ENCODE data around the gene CBX4.
"Not testable (repeated sequence)": the region's sequence is repeated elsewhere in the genome, so short reads cannot be mapped to it uniquely, and the experiment has no call there.

CBX4 gene

DNA sequence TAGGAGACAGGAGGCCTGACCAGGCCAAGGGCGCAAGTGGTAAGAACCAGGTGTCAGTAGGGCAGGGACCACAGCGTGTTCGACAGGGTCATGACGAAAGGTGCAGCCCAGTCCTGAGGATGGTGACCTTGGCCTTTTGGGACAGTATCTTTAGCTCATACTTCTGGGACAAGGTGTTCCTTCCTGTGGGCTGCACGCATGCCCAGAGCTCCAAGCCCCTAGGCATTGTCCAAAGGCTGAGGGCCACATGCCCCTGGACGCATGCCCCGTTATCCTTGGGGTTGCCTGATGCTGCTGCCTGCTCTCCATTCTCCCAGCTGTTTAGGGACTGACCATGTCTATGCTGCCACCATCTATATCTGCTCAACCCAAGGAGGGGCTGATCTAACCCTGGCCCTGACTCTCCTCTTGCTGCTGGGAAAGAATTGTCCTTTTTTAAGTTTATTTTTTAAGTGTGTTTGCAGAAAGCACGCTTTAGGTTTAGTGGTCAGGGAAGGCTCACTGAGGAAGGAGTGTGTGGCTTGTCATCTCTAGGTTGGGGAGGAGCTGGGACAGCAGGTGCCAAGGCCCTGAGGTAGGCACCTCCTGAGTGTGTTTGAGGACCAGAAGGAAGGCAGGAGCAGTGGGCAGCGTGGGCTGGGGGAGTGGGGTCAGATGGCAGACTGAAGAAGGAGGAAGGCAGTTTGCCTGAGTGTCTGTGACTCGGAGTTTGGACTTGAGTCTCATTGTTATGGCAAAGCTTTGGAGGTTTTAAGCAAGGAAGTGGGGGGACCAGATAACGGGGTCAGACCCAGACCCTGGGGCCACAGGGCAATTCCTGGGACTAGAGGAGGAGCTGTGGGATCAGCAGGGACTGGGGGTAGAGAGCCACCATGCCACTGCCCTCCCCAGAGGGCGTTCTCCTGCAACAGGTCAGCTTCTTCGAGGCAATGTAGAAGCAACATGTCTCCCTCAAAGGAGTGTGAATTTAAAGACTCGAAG is 15.1 kb upstream of the CBX4 start:
- TF ChIP-seq, protein P1, sequence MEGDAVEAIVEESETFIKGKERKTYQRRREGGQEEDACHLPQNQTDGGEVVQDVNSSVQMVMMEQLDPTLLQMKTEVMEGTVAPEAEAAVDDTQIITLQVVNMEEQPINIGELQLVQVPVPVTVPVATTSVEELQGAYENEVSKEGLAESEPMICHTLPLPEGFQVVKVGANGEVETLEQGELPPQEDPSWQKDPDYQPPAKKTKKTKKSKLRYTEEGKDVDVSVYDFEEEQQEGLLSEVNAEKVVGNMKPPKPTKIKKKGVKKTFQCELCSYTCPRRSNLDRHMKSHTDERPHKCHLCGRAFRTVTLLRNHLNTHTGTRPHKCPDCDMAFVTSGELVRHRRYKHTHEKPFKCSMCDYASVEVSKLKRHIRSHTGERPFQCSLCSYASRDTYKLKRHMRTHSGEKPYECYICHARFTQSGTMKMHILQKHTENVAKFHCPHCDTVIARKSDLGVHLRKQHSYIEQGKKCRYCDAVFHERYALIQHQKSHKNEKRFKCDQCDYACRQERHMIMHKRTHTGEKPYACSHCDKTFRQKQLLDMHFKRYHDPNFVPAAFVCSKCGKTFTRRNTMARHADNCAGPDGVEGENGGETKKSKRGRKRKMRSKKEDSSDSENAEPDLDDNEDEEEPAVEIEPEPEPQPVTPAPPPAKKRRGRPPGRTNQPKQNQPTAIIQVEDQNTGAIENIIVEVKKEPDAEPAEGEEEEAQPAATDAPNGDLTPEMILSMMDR (IDR thresholded peaks at IDR 0.05; ENCODE audit: insufficient read depth, low read length, missing control alignments), result no peak
- no peak overlapping the region for H3K4me3 ChIP-seq (ENCODE audit: low read depth, low read length)
- ChIA-PET POLR2A (no interaction called here), CTCF (interaction anchor here (0.8 to 2.8 kb wide), 4 partner anchors 10 to 14 kb away, joined by 3 to 13 read pairs (median 3); no protein-coding TSS in a partner anchor)
- no peak for DNase-seq (ENCODE audit: low read depth, low spot score)

DNA sequence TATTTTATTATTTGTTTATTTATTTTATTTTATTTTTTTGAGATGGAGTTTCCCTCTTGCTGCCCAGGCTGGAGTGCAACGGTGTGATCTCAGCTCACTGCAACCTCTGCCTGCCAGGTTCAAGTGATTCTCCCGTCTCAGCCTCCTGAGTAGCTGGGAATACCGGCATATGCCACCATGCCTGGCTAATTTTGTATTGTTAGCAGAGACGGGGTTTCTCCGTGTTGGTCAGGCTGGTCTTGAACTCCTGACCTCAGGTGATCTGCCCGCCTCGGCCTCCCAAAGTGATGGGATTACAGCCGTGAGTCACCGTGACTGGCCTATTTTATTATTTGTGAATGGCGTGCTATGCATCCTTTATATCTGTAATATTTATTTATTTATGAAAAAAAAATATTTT is 13.9 kb upstream of the CBX4 start:
- H3K4me3 ChIP-seq (ENCODE audit: low read depth, low read length); DNase-seq (ENCODE audit: low read depth, low spot score): not testable (repeated sequence)
- CTCF ChIA-PET, result interaction anchor here (1.7 to 5.8 kb wide), 2 partner anchors 9 to 13 kb away, joined by 3 to 39 read pairs; partner anchors contain the start of gene CBX4
- POLR2A ChIA-PET, result interaction anchor here (0.9 kb wide), 1 partner anchor 14 kb away, joined by 3 read pairs; the partner anchor contains the start of gene CBX4

DNA sequence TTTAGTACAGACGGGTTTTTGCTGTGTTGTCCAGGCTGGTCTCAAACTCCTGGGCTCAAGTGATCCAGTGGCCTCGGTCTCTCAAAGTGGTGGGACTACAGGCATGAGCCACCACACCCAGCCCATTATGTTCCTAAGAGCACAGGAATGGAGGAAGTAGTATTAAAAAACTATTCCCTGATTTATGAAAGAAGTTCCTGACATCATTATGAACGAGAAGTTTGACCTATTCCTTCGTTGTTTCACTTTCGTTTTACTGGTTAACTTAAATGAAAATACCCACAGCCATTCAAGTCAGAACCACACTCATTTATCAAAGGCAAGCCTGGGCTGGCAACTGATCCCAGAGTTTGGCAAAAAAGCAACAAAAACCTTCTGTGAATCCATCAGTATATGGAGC is 13.5 kb upstream of the CBX4 start:
- POLR2A ChIA-PET, result interaction anchor here (0.9 kb wide), 1 partner anchor 14 kb away, joined by 3 read pairs; the partner anchor contains the start of gene CBX4
- CTCF ChIA-PET, result interaction anchor here (1.7 to 5.8 kb wide), 2 partner anchors 8 to 13 kb away, joined by 3 to 39 read pairs; partner anchors contain the start of gene CBX4
- TF ChIP-seq, protein P1 (IDR thresholded peaks at IDR 0.05; ENCODE audit: insufficient read depth, low read length, missing control alignments), result no peak
- no peak for DNase-seq (ENCODE audit: low read depth, low spot score)
- H3K4me3 ChIP-seq (ENCODE audit: low read depth, low read length), result no peak overlapping the region

DNA sequence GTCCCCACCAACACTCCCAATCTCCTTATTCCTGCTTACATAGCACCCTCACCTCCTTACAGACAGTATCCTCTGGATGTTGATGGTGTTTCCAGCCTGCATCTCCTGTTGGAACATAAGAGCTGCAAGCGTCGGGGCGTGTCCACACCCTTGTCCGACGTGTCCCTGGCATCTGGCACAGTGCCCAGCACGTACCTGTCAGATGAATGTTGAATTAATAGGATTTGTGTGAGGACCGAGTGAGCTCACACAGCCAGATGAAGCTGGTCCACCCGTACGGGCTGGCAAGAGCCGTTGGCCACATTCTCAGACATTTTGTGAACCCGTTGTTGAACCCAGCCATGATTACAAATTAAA is 12.2 kb upstream of the CBX4 start:
- CTCF ChIA-PET, result interaction anchor here (1.1 to 5.8 kb wide), 2 partner anchors 11 to 41 kb away, joined by 3 to 39 read pairs; partner anchors contain the start of gene CBX4
- POLR2A ChIA-PET, result interaction anchor here (0.7 to 2.9 kb wide), 3 partner anchors 10 to 13 kb away, joined by 3 to 17 read pairs (median 4); partner anchors contain the start of gene CBX4
- no peak for DNase-seq (ENCODE audit: low read depth, low spot score)
- H3K4me3 ChIP-seq (ENCODE audit: low read depth, low read length), result no peak overlapping the region
- TF ChIP-seq, protein P1 (IDR thresholded peaks at IDR 0.05; ENCODE audit: insufficient read depth, low read length, missing control alignments), result no peak

DNA sequence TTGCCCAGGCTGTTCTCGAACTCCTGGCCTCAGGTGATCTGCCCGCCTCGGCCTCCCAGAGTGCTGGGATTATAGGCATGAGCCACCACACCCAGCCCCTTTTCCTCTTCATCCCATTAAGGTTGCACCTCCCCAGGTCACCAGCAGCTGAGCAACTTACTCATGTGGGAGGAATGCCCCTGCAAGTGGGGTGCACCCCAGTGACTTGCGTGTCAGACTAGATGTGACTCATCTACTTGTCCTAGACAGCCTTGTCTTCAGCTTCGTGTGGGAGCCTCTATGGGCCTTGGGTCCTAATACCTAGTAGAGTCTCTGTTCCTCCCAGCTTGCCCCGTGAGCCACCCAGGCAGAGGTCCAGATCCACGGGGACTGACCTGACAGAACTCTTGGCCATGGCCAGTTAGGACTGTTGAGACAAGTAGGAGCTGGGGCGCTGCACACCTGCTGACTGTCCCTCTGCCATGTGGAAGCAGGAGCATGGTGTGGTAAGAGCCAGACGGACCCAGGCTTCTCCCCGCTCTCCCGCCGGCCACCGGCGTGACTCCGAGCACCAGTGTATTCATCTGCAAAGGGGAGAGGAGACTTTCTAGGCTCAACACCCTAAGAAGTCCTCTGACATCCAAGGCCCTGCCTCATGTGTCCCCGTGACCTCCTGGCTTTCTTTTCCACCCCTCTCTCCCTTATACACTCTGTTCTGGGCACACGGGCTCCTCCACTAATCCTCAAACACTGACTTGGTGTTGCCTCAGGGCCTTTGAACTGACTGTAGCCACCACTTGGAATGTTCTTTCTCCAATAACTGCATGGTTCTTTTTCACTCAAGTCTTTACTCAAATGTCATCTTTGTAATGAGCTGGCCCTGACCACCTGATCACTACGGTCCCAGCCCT is 11.6 kb upstream of the CBX4 start:
- no peak overlapping the region for H3K4me3 ChIP-seq (ENCODE audit: low read depth, low read length)
- ChIA-PET CTCF (interaction anchor here (1.1 to 5.8 kb wide), 2 partner anchors 11 to 41 kb away, joined by 3 to 39 read pairs; partner anchors contain the start of gene CBX4), POLR2A (interaction anchor here (0.7 to 2.9 kb wide), 3 partner anchors 9 to 14 kb away, joined by 3 to 17 read pairs (median 4); partner anchors contain the start of gene CBX4)
- peak; percentile 61 for DNase-seq (ENCODE audit: low read depth, low spot score)
- TF ChIP-seq, protein P1 (IDR thresholded peaks at IDR 0.05; ENCODE audit: insufficient read depth, low read length, missing control alignments), result no peak

DNA sequence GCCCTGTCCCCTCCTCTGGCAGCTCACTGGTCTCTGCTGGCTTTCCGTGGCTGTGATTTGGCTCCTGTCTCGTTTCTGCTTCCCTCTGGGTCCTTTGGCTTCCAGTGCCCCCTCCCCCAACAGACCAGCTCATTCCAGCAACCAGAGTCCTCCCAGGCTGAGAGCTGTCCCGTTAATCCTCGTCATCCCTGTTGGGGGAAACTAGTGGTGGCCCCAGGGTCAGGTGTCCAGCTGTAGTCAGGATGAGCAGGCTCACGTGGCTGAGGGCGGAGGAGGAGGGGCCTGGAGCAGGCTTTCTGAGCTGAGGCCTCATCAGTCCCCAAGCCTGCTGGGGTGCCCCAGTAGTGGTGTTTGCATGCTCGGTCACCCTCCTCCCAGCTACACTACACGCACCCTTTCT is 10.7 kb upstream of the CBX4 start:
- no peak for DNase-seq (ENCODE audit: low read depth, low spot score)
- CTCF ChIA-PET, result interaction anchor here (5.8 kb wide), 1 partner anchor 10 kb away, joined by 39 read pairs; the partner anchor contains the start of gene CBX4
- POLR2A ChIA-PET, result interaction anchor here (2.9 kb wide), 1 partner anchor 10 kb away, joined by 17 read pairs; the partner anchor contains the start of gene CBX4
- no peak overlapping the region for H3K4me3 ChIP-seq (ENCODE audit: low read depth, low read length)
- TF ChIP-seq, protein P1 (IDR thresholded peaks at IDR 0.05; ENCODE audit: insufficient read depth, low read length, missing control alignments), result no peak

All from AG04449 (cell line).